Measurements from ENCODE around the gene MCHR2. TPM values are rescaled to one million over a fixed set of nuclear protein-coding genes. Genes with fewer than 3 reads are reported as not detected.

Gene MCHR2
- total RNA-seq, 1 donor from 2014 or later, result not detected

DNA sequence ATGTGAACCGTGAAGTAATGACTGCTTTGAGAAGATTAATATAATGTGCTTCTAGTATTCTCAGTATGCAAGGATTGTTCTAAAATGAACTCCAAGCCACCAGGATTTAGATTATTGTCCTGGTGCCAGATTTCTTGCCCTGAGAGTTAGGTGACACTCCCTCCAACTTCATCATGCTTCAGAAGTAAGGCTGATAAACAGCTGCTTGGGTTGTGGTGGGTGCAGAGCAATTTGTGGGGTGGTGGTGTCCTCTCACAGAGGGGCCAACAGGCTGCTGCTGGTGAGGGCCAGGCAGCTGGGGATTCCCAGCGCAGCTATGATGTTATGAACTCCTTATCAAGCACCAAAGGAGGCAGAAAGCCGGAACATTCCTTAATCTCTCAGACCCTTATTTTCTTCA lies 114.6 kb downstream of the MCHR2 start:
- H3K4me3 Mint-ChIP-seq, result no peak overlapping the region
- H3K36me3 Mint-ChIP-seq, result no peaks in the 10 kb centered on the region
- H3K27me3 Mint-ChIP-seq (ENCODE audit: low read depth), result peaks cover 43% of the 10 kb centered on the region
- H3K27ac Mint-ChIP-seq, result no peak overlapping the region
- H3K4me1 Mint-ChIP-seq, result no peaks in the 10 kb centered on the region
- TF ChIP-seq, protein P1, sequence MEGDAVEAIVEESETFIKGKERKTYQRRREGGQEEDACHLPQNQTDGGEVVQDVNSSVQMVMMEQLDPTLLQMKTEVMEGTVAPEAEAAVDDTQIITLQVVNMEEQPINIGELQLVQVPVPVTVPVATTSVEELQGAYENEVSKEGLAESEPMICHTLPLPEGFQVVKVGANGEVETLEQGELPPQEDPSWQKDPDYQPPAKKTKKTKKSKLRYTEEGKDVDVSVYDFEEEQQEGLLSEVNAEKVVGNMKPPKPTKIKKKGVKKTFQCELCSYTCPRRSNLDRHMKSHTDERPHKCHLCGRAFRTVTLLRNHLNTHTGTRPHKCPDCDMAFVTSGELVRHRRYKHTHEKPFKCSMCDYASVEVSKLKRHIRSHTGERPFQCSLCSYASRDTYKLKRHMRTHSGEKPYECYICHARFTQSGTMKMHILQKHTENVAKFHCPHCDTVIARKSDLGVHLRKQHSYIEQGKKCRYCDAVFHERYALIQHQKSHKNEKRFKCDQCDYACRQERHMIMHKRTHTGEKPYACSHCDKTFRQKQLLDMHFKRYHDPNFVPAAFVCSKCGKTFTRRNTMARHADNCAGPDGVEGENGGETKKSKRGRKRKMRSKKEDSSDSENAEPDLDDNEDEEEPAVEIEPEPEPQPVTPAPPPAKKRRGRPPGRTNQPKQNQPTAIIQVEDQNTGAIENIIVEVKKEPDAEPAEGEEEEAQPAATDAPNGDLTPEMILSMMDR (IDR thresholded peaks at IDR 0.05; ENCODE audit: unreplicated experiment), result no peak
- DNase-seq (ENCODE audit: low spot score in 2 of 2, unreplicated experiment in 2 of 2), result no peak
- H3K9me3 Mint-ChIP-seq, result no peaks in the 10 kb centered on the region

DNA sequence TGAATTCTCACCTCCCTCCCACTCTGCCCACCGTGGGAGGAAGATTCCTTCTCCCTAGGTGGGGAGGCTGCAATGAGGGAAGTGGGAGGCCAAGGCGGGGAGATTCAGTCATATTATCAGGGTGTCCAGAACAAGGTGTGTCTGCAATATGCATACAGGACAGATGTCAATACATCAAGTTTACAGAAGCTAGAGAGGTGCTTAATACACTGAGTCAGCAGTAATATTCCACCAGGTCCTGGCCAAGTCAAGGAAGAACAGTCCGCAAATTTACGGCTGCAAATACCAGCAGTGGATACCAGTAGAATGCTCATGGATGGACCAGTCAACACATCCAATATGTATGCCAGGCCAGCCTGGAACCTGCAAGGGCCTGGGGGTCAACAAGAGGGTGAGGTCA lies 119.0 kb downstream of the MCHR2 start:
- no peaks in the 10 kb centered on the region for H3K36me3 Mint-ChIP-seq
- TF ChIP-seq, protein P1 (IDR thresholded peaks at IDR 0.05; ENCODE audit: unreplicated experiment), result no peak
- H3K4me3 Mint-ChIP-seq, result no peak overlapping the region
- DNase-seq (ENCODE audit: low spot score in 2 of 2, unreplicated experiment in 2 of 2), result no peak
- H3K27ac Mint-ChIP-seq, result no peak overlapping the region
- H3K27me3 Mint-ChIP-seq (ENCODE audit: low read depth), result peaks cover 65% of the 10 kb centered on the region
- H3K9me3 Mint-ChIP-seq, result no peaks in the 10 kb centered on the region
- peaks cover 3% of the 10 kb centered on the region for H3K4me1 Mint-ChIP-seq

DNA sequence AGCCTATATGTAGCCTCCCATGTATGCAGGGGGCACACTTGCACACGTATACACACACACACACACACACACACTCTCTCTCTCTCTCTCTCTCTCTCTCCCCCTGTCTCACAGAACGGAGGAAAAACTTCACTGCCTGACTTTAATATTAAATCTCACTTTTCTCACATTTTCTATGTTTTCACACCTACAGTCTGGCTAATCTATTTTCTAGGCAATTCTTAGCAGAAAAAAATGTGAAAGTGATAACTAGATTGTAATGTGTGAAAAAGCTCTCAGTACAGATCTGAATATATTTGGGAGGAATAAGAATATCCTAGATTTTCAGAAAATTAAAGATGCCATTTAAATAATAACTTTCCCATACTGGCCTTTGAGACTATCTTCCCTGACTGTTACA lies 120.9 kb downstream of the MCHR2 start:
- Mint-ChIP-seq H3K9me3 (no peaks in the 10 kb centered on the region), H3K4me3 (no peak overlapping the region), H3K36me3 (no peaks in the 10 kb centered on the region), H3K4me1 (peaks cover 3% of the 10 kb centered on the region), H3K27ac (no peak overlapping the region), H3K27me3 (ENCODE audit: low read depth) (peaks cover 76% of the 10 kb centered on the region)
- no peak for DNase-seq (ENCODE audit: low spot score in 2 of 2, unreplicated experiment in 2 of 2)
- TF ChIP-seq, protein P1 (IDR thresholded peaks at IDR 0.05; ENCODE audit: unreplicated experiment), result no peak

DNA sequence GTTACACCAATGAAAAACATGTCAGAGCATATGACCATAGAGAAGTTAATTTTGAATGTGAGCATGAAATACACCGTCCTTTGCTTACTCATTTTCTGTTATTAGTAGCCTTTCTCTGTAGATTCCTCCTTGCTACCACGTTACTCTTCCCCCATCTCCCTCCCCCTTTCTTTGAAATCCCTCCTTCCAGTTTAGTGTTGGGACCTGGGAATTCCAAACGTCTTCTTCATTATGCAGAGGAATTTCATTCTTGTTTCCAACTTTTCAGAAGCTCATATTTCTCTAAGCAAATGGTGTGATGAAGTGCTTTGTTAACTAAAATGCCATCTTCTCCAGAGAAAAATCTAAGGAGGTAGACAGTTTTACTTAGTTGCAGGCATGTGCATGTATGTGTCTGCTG lies 122.4 kb downstream of the MCHR2 start:
- Mint-ChIP-seq H3K27me3 (ENCODE audit: low read depth) (peaks cover 74% of the 10 kb centered on the region), H3K27ac (no peak overlapping the region), H3K9me3 (no peaks in the 10 kb centered on the region), H3K36me3 (no peaks in the 10 kb centered on the region), H3K4me3 (no peak overlapping the region), H3K4me1 (peaks cover 3% of the 10 kb centered on the region)
- TF ChIP-seq, protein P1 (IDR thresholded peaks at IDR 0.05; ENCODE audit: unreplicated experiment), result no peak
- no peak for DNase-seq (ENCODE audit: low spot score in 2 of 2, unreplicated experiment in 2 of 2)
